Measurements from ENCODE around the gene ALG3.

DNA sequence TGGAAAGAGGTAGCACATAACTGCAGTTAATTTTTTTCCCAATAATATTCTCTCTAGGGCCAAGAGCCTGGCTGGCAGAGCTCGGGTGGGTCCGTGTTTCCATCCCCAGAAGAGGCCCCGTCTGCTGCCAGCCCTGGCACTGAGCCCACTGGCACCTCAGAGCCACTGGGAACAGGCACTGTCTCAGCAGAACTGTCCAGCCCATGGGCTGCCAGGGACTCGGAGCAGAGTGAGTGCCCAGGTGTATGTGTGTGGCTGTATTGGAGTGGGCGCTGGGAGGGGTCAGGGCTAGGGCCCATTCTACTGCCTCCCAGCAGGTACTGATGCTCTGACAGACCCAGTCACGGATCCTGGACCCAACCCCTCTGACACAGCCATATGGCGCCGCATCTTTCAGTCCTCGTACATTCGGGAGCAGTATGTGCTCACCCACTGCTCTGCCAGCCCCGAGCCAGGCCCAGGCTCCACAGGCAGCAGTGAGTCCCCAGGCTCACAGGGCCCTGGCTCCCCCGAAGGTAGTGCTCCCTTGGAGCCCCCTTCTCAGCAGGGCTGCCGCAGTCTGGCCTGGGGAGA, 10.4 kb downstream of the ALG3 start:
- TF ChIP-seq, protein P1, sequence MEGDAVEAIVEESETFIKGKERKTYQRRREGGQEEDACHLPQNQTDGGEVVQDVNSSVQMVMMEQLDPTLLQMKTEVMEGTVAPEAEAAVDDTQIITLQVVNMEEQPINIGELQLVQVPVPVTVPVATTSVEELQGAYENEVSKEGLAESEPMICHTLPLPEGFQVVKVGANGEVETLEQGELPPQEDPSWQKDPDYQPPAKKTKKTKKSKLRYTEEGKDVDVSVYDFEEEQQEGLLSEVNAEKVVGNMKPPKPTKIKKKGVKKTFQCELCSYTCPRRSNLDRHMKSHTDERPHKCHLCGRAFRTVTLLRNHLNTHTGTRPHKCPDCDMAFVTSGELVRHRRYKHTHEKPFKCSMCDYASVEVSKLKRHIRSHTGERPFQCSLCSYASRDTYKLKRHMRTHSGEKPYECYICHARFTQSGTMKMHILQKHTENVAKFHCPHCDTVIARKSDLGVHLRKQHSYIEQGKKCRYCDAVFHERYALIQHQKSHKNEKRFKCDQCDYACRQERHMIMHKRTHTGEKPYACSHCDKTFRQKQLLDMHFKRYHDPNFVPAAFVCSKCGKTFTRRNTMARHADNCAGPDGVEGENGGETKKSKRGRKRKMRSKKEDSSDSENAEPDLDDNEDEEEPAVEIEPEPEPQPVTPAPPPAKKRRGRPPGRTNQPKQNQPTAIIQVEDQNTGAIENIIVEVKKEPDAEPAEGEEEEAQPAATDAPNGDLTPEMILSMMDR (conservative IDR thresholded peaks at IDR 0.05), result no peak
- no peak for TF ChIP-seq ZFX (IDR thresholded peaks at IDR 0.05)

All from C4-2B (cell line).